ENCODE measurements around the gene OR9Q1. TPM values are rescaled to one million over a fixed set of nuclear protein-coding genes. Genes with fewer than 3 reads are reported as not detected.

Gene OR9Q1
- total and polyA plus RNA-seq, 2 of the 8 experiments (the other 6 are each of a cell fraction or from before 2014, with no cell fraction given): not detected

- Histone ChIP-seq H3K27ac (ENCODE audit: low read depth, low read length) (no peak overlapping the region), H4K91ac (replicated peaks; ENCODE audit: insufficient read length, low read length) (no peak overlapping the region), H3K4me2 (ENCODE audit: insufficient read depth in 1 of 2, low read depth in 2 of 2, low read length in 2 of 2) (no peak overlapping the region), H3K4ac (replicated peaks; ENCODE audit: insufficient read length, low read depth, low read length) (no peak overlapping the region), H2AFZ (ENCODE audit: low read length) (no peak overlapping the region), H3K56ac (replicated peaks; ENCODE audit: insufficient read length, low read depth, low read length) (no peak overlapping the region), H3K9me3 (ENCODE audit: insufficient read depth in 2 of 2, low read depth in 1 of 2, low read length in 1 of 2) (peaks cover 0 to 4% of the 10 kb centered on the region in 2 experiments; a peak in 1 of 4 replicates), H3K79me2 (ENCODE audit: control insufficient read depth in 1 of 2, insufficient read depth in 2 of 2, low read length in 2 of 2) (no peaks in the 10 kb centered on the region), H3K14ac (ENCODE audit: insufficient read length) (no peak overlapping the region), H2BK20ac (ENCODE audit: low read length) (no peak overlapping the region), H4K8ac (ENCODE audit: extremely low read depth, insufficient read depth, low read length) (no peak overlapping the region), H3K36me3 (ENCODE audit: control insufficient read depth in 2 of 4, insufficient read depth in 4 of 4, low read length in 3 of 4) (no peaks in the 10 kb centered on the region), H2BK5ac (ENCODE audit: low read depth, low read length) (no peak overlapping the region), H3K23ac (ENCODE audit: insufficient read length) (no peak overlapping the region), H3K23me2 (ENCODE audit: low read depth, low read length) (no peaks in the 10 kb centered on the region), H3K27me3 (replicated peaks in 1 of 4; ENCODE audit: control insufficient read depth in 3 of 4, extremely low read depth in 1 of 4, insufficient read depth in 3 of 4, low read length in 3 of 4) (no peaks in the 10 kb centered on the region), H2BK15ac (ENCODE audit: low read length) (no peak overlapping the region), H4K5ac (ENCODE audit: insufficient read length, low read depth, low read length) (no peak overlapping the region), H2AK5ac (ENCODE audit: low read depth, low read length) (no peak overlapping the region), H3K79me1 (ENCODE audit: low read depth, low read length) (no peaks in the 10 kb centered on the region), H3K4me1 (replicated peaks in 1 of 4; ENCODE audit: control insufficient read depth in 3 of 4, insufficient read depth in 4 of 4, low read length in 3 of 4) (no peaks in the 10 kb centered on the region), H3K18ac (ENCODE audit: extremely low read depth, low read length) (no peak overlapping the region), H2BK12ac (ENCODE audit: low read depth, low read length) (no peak overlapping the region), H3K9ac (replicated peaks in 1 of 4; ENCODE audit: extremely low read depth in 1 of 4, low read depth in 3 of 4, low read length in 3 of 4) (no peak overlapping the region), H2BK120ac (replicated peaks; ENCODE audit: low read depth, low read length) (no peak overlapping the region), H4K20me1 (replicated peaks in 1 of 2; ENCODE audit: control insufficient read depth in 1 of 2, insufficient read depth in 2 of 2, low read length in 2 of 2) (no peaks in the 10 kb centered on the region), H3K4me3 (ENCODE audit: extremely low read depth in 1 of 4, insufficient read depth in 2 of 4, low read depth in 3 of 4, low read length in 4 of 4) (no peak overlapping the region)
- no peak for TF ChIP-seq MAX (IDR thresholded peaks at IDR 0.05)
- FAIRE-seq: no peak
- DNase-seq (ENCODE audit: low read depth in 1 of 2, low spot score in 2 of 2): no peak
- CTCF ChIA-PET (ENCODE audit: partially characterized antibody): interaction anchor here (0.9 kb wide), 1 partner anchor 472 kb away, joined by 3 read pairs; no protein-coding TSS in a partner anchor
- 81% methylated on average over 1 of the region's 1 CpG; no CpG with 5 or more reads in 1 of the 2 experiments for WGBS, 2 experiments (ENCODE audit: extremely low coverage in 1 of 2, insufficient coverage in 1 of 2, insufficient read length in 1 of 2, insufficient replicate concordance in 2 of 2, low coverage in 1 of 2, low lambda C conversion rate in 2 of 2, missing lambda C conversion rate in 1 of 2)
- POLR2A ChIA-PET (ENCODE audit: partially characterized antibody): no interaction called here
These were observed 111.5 kb downstream of the OR9Q1 start for GRCh38 chr11:58135171-58135570.
